OCI-LY1 (cell line): ENCODE measurements around the gene FGF21.

Experiments used
- H2AFZ ChIP-seq: fragments of 200-600 bp; sonication (generic), shearing (Covaris generic); 2 replicates; pipeline ENCODE4 v1.6.0; 2014; ENCODE audit warnings: antibody characterized with exemption, mild to moderate bottlenecking, low read length
- H3F3A ChIP-seq: fragments of 200-600 bp; sonication (generic), shearing (Covaris generic); 2 replicates; pipeline ENCODE4 v1.6.0; 2014; ENCODE audit warnings: mild to moderate bottlenecking, antibody characterized with exemption, low read length, moderate library complexity; ENCODE audit not compliant: insufficient read depth
- H3K27ac ChIP-seq: fragments of 200-600 bp; sonication (generic); 2 replicates; pipeline ENCODE4 v1.5.1; 2014; ENCODE audit warnings: low read length, mixed run types, mild to moderate bottlenecking, low read depth; ENCODE audit not compliant: poor library complexity, severe bottlenecking
- H3K27me3 ChIP-seq: fragments of 200-600 bp; sonication (generic); 2 replicates; pipeline ENCODE4 v1.6.0; 2014; ENCODE audit warnings: antibody characterized with exemption, mild to moderate bottlenecking, low read length, moderate library complexity; ENCODE audit not compliant: insufficient read depth
- H3K36me3 ChIP-seq: fragments of 200-600 bp; sonication (generic); 2 replicates; pipeline ENCODE4 v1.6.1; 2014; ENCODE audit warnings: mild to moderate bottlenecking, antibody characterized with exemption, low read length, moderate library complexity, mixed read lengths; ENCODE audit not compliant: insufficient read depth
- H3K4me1 ChIP-seq: fragments of 200-600 bp; sonication (generic); 2 replicates; pipeline ENCODE4 v1.5.1; 2014; ENCODE audit warnings: mild to moderate bottlenecking, low read length, moderate library complexity; ENCODE audit not compliant: insufficient read depth, severe bottlenecking
- H3K4me2 ChIP-seq: fragments of 200-600 bp; sonication (generic), shearing (Covaris generic); 2 replicates; pipeline ENCODE4 v1.6.1; 2014; ENCODE audit warnings: low read length
- H3K4me3 ChIP-seq: fragments of 200-600 bp; sonication (generic); 2 replicates; pipeline ENCODE4 v1.5.1; 2014; ENCODE audit warnings: low read length, low read depth, mild to moderate bottlenecking, mixed read lengths; ENCODE audit not compliant: poor library complexity, severe bottlenecking
- H3K79me2 ChIP-seq: fragments of 200-600 bp; shearing (Covaris generic); 2 replicates; pipeline ENCODE4 v1.6.1; 2016; ENCODE audit warnings: mixed run types, low read length, mixed read lengths; ENCODE audit not compliant: insufficient read depth
- H3K9ac ChIP-seq: fragments of 200-600 bp; sonication (generic), shearing (Covaris generic); 2 replicates; pipeline ENCODE4 v1.6.1; 2014; ENCODE audit warnings: mild to moderate bottlenecking, low read length, mixed read lengths
- H3K9me2 ChIP-seq: fragments of 200-600 bp; sonication (generic), shearing (Covaris generic); 2 replicates; pipeline ENCODE4 v1.6.1; 2014; ENCODE audit warnings: low read depth, mild to moderate bottlenecking, low read length, mixed read lengths
- H3K9me3 ChIP-seq: fragments of 200-600 bp; shearing (Covaris generic); 2 replicates; pipeline ENCODE4 v1.6.1; 2014; ENCODE audit warnings: low read length, mixed read lengths
- H4K20me1 ChIP-seq: fragments of 200-600 bp; sonication (generic), shearing (Covaris generic); 2 replicates; pipeline ENCODE4 v1.6.0; 2016; ENCODE audit warnings: mild to moderate bottlenecking, low read length; ENCODE audit not compliant: insufficient read depth
- EZH2 ChIP-seq: fragments of 200-600 bp; sonication (generic), shearing (Covaris generic); IDR thresholded peaks from 2 replicates; pipeline ENCODE4 v1.8.0; 2017; ENCODE audit warnings: borderline replicate concordance, mixed run types, mild to moderate bottlenecking, antibody characterized with exemption, low read length, moderate library complexity, mixed read lengths
- TF ChIP-seq, protein P1 (sequence below): fragments of 200-600 bp; sonication (generic), shearing (Covaris generic); IDR thresholded peaks from 2 replicates; pipeline ENCODE4 v1.5.1; 2017; ENCODE audit warnings: mild to moderate bottlenecking, antibody characterized with exemption, low read length, moderate library complexity, mixed read lengths

FGF21 gene

DNA sequence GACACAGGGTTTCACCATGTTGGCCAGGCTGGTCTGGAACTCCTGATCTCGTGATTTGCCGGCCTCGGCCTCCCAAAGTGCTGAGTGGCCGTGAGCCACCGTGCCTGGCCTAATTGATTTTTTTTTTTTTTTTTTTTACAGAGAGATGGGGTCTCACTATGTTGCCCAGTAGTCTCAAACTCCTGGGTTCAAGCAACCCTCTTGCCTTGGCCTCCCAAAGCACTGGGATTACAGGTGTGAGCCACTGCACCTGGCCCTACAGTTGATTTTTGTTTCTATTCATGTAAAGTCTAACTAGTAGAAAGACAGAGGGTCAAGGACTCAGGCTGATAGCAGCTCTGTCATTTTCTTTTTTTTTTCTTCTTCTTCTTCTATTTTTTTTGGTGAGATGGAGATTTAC is 21.8 kb downstream of the FGF21 start:
- no peaks in the 10 kb centered on the region for H3K36me3 ChIP-seq
- no peaks in the 10 kb centered on the region for H3K9me2 ChIP-seq
- H3K9me3 ChIP-seq = no peaks in the 10 kb centered on the region
- H3K4me3 ChIP-seq = no peak overlapping the region
- H3K9ac ChIP-seq = no peak overlapping the region
- H3K79me2 ChIP-seq = no peaks in the 10 kb centered on the region
- H3K27ac ChIP-seq = no peak overlapping the region
- peaks cover 9% of the 10 kb centered on the region; the same call in 1 of the 2 replicates for H3K27me3 ChIP-seq
- H3F3A ChIP-seq = no peaks in the 10 kb centered on the region
- H3K4me1 ChIP-seq = no peaks in the 10 kb centered on the region
- H3K4me2 ChIP-seq = no peak overlapping the region
- no peaks in the 10 kb centered on the region for H4K20me1 ChIP-seq
- no peak overlapping the region for H2AFZ ChIP-seq
- no peak for TF ChIP-seq EZH2
- TF ChIP-seq, protein P1, sequence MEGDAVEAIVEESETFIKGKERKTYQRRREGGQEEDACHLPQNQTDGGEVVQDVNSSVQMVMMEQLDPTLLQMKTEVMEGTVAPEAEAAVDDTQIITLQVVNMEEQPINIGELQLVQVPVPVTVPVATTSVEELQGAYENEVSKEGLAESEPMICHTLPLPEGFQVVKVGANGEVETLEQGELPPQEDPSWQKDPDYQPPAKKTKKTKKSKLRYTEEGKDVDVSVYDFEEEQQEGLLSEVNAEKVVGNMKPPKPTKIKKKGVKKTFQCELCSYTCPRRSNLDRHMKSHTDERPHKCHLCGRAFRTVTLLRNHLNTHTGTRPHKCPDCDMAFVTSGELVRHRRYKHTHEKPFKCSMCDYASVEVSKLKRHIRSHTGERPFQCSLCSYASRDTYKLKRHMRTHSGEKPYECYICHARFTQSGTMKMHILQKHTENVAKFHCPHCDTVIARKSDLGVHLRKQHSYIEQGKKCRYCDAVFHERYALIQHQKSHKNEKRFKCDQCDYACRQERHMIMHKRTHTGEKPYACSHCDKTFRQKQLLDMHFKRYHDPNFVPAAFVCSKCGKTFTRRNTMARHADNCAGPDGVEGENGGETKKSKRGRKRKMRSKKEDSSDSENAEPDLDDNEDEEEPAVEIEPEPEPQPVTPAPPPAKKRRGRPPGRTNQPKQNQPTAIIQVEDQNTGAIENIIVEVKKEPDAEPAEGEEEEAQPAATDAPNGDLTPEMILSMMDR = no peak

DNA sequence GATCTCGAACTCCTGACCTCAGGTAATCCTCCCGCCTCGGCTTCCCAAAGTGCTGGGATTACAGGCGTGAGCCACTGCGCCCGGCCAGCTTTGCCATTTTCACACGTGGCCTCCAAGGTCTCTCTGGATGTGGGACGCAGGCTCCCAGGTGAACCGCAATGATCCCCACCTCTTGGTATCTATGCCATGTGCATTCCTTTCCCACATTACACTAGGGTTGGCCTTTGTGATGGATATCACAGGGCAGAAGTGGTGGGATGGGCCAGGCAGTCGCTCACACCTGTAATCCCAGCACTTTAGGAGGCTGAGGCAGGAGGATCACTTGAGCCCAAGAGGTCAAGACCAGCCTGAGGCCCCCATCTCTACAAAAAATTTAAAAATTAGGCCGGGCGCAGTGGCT is 22.4 kb downstream of the FGF21 start:
- Histone ChIP-seq H4K20me1 (no peaks in the 10 kb centered on the region), H3K4me2 (no peak overlapping the region), H3K27ac (no peak overlapping the region), H3K9ac (no peak overlapping the region), H3F3A (no peaks in the 10 kb centered on the region), H3K4me1 (no peaks in the 10 kb centered on the region), H3K4me3 (no peak overlapping the region), H2AFZ (no peak overlapping the region), H3K79me2 (no peaks in the 10 kb centered on the region), H3K36me3 (no peaks in the 10 kb centered on the region), H3K9me3 (no peaks in the 10 kb centered on the region), H3K9me2 (no peaks in the 10 kb centered on the region), H3K27me3 (peaks cover 9% of the 10 kb centered on the region; the same call in 1 of the 2 replicates)
- TF ChIP-seq, protein P1 = no peak
- no peak for TF ChIP-seq EZH2

DNA sequence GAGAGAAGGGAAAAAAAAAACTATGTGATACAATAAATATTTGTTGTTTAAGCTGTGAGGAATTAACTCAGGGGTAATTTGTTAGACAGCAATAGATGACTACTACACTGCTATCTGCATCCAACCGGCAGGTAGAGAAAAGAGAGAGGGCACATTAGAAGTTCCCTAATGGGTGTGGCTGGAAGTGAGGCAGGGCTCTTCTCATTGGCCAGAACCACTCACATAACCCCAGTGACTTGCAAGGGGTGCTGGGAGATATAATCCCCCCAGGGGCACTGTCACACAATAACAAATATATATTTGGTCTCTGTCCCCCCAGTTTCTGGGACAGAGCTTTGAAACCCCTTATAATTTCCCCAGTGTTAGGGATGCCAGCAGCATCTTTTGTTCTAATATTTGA is 24.3 kb downstream of the FGF21 start:
- Histone ChIP-seq H3K4me2 (no peak overlapping the region), H3K9me3 (no peaks in the 10 kb centered on the region), H3K36me3 (no peaks in the 10 kb centered on the region), H3K9ac (no peak overlapping the region), H4K20me1 (no peaks in the 10 kb centered on the region), H3K27me3 (peaks cover 9% of the 10 kb centered on the region; the same call in 1 of the 2 replicates), H3K27ac (no peak overlapping the region), H3K9me2 (no peaks in the 10 kb centered on the region), H3K4me1 (no peaks in the 10 kb centered on the region), H3K4me3 (no peak overlapping the region), H2AFZ (no peak overlapping the region), H3K79me2 (no peaks in the 10 kb centered on the region), H3F3A (no peaks in the 10 kb centered on the region)
- TF ChIP-seq, protein P1 = no peak
- no peak for TF ChIP-seq EZH2
